RPMI8226 (cell line): ENCODE data around the gene RBMS2.
A peak's percentile ranks its signal among the peaks of the same experiment; 100 is the strongest.
"Not testable (repeated sequence)": the region's sequence is repeated elsewhere in the genome, so short reads cannot be mapped to it uniquely, and the experiment has no call there.

Source experiments
- DNase-seq: peaks from one replicate; pipeline ENCODE4 v3.0.0-alpha.2; 2015

RBMS2 gene

DNA sequence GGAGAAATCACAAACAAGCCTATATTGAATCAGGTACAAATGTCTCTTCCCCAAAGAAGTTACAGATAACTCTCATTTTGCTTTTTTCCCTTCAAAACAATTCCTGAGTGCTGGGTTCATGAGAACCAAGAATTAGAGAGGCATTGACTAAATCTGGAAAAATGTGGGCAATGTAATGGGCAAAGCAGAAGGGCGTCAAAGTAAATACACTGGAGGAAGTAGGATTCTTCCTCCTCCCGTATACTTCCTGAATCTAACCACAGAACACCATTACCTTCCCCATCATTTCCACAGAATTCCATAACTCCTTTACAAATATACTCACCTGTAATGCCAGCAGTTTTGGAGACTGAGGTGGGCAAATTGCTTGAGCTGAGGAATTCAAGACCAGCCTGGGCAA is 3.0 kb upstream of the RBMS2 start:
- DNase-seq: no peak

DNA sequence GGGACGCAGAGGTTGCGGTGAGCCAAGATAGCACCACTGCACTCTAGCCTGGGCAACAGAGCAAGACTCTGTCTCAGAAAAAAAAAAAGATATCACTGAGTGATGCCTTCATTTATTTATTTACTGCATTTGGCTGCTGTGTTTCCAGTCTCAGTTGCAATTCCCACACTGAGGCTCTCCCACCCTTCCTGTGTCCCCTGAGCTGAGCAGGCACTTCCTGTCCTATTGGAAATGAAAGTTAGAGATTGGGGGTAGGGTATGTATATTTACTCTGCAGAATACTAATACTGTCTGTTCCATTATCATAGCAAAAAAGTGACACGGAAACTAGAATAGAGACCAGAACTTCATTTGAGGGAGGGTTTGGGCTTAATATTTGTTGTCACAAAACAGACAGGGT is 1.6 kb upstream of the RBMS2 start:
- DNase-seq: no peak

DNA sequence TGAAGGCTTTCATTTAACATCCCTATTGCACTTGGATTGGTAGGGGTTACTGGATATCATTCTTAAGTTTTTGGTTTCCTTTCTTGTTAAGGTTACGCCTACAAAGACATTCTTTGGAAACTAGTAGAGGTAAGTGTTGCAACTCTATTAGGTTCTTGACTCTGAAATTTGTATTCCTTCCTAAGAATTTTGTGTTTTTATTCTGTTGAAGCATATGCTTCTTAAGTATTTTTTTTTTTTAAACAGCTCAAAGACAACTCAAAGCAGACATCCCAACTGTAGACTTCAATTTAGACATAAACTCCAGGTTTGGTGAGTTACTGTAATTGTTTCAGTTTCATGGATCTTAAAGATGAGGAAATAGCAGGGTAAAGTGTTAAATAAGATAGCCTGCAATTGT is 1.1 kb upstream of the RBMS2 start:
- DNase-seq: no peak

DNA sequence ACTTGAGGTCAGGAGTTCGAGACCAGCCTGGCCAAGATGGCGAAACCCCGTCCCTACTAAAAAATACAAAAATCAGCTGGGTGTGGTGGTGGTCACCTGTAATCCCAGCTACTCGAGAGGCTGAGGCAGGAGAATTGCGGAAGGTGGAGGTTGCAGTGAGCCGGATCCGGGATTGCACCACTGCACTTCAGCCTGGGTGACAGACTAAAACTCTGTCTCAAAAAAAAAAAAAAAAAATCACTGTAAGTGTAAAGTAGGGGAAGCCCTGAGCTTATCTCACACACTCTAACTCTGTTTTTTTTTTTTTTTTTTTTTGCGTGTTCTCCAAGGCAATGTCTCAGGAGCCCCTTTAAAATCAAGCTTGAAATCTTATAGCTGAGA is 421 bp upstream of the RBMS2 start:
- no peak for DNase-seq

DNA sequence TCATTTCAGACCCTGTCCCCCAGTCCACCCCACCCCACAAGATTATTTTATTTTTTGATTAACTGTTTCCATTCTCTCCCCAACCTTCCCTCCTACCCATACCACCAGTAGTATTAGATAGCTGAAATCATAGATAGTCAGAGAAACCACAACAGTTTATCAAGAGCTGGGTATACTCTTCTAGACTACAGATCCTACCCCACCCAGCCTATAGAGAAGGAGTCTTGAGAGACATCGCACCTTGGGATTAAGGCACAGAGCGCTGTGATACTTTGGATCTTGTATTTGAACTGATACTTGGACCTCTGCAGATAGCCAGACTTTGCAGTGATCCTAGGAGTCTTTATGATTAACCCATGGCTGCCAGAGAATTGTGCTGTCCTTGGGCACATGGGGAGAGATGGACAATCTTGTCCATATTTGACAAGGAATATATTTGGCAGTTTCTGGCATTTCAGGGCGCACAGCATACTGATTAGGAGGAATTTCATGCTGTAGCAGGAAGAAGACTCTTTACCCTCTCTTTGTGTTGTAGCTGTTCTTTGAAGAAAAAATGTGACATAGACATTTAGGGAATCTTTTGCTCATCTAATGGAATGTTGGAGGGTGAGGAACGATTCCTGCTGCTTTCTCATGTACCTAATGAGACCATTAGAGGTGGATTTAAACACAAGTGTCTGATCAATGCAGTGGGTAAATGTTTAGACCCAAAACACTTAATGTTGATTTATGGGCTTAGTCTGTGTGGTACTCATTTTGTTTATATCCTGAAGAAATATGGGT is 982 bp downstream of the RBMS2 start:
- no peak for DNase-seq

DNA sequence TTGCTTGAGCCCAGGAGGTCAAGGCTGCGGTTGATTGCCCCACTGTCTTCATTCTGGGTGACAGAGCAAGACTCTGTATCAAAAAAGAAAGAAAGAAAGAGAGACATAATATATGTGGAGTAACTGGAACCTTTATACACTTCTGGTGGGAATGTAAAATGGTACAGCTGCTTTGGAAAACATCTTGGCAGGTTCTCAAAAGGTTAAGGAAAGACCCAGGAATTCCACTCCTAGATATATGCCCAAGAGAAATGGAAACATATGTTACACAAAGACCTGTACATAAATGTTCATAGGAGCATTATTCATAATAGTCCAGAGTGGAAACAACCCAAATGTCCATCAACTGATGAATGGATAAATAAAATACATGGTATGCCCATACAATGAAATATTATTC is 7.2 kb downstream of the RBMS2 start:
- no peak for DNase-seq

DNA sequence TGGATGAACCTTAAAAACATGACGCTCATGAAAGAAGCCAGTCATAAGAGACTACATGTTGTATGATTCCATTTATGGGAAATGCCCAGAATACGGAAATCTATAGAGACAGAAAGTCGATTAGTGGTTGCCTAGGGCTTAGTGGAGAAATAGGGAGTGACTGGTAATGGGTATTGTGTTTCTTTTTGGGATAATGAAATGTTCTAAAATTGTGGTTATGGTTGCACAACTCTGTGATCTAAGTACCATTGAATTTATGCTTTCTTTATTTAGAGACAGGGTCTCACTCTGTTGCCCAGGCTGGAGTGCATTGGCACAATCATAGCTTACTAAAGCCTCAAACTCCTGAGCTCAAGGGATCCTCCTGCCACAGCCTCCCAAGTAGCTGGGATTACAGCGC is 8.0 kb downstream of the RBMS2 start:
- no peak for DNase-seq

DNA sequence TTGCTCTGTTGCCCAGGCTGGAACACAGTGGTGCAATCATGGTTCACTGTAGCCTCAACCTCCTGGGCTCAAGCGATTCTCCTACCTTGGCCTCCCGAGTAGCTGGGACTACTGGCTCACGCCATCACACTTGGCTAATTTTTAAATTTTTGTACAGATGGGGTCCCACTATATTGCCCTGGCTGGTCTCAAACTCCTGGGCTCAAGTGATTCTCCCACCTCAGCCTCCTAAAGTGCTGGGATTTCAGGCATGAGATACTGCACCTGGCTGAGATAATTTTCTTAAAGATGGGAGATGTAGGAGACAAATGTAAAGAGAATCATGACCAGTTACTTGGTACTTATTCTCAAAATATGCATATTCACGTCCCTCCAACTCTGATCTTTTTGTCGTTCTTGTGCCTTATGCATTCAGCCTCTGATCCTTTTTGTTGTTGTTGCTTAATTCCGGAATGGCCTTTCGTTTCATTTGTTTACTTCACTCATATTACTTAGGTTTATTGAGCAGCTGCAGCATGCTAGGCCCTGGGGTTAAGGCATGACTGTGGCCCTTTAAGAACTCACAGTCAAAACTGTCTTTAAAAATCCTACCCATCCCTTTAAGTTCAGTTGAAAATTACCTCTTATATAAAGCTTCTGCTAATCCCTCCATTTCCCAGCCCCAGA is 8.9 kb downstream of the RBMS2 start:
- no peak for DNase-seq

DNA sequence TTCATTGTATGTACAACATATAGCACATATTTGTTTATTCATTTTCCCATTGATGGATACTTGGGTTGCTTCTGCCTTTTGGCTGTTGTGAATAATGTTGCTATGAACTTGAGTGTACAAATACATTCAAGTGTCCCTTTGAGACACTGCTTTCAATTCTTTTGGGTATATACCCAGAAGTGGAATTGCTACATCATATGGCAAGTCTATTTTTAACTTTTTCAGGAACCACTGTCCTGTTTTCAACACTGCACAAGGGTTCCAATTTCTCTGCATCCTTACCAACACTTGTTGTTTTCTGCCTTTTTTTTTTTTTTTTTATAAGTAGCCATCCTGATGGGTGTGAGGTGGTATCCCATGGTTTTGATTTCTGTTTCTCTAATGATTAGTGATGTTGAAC is 15.9 kb downstream of the RBMS2 start:
- DNase-seq: no peak

DNA sequence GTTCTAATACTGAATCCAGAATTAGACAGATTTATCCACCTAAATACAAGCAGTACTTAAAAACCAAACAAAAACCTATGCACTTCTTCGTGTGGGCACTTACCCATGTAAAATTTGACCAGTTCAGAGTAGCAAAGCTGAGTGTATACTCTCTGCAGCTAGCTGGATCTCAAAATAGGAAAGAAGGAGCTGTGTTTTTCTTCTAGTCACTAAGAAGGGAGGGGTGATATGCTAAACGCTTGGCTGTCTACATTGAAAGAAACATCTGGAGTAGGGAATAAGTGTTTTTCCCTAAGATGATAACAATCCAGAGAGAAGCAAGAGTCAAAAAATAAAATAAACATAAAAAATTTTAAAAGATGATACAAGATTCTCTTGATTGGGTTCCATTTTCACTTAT is 20.0 kb downstream of the RBMS2 start:
- DNase-seq: no peak

DNA sequence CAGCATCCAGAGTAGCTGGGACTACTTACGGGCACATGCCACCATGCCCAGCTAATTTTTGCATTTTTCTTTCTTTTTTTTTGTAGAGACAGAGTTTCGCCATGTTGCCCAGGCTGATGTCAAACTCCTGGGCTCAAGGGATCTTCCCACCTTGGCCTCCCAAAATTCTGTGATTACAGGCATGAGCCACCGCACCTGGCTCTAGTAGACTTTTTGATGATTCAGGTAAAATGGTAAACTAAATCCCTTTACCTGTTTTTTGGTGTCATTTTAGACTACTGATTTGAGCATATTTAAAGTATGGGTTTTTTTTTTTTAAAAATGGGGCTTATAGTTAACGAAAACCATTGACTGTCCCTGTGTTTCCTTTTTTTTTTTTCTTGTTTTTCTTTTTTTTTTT is 20.5 kb downstream of the RBMS2 start:
- no peak for DNase-seq

DNA sequence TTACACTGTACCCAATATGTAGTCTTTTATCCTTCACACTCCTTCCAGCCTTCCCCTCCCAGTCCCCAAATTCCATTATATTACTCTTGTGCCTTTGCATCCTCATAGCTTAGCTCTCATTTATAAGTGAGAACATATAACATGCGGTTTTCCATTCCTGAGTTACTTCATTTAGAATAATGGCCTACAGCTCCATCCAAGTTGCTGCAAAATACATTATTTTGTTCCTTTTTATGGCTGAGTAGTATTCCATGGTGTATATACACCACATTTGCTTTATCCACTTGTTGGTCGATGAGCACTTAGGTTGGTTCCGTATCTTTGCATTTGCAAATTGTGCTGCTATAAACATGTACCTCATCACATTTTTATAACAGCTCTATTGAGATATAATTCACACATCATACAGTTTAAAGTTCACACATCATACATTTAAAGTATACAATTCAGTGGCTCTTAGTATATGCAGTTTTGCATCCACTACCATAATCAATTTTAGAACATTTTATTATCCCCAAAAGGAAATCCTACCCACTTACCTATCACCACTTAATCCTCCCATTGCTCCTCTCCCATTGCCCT is 23.5 kb downstream of the RBMS2 start:
- DNase-seq: no peak

DNA sequence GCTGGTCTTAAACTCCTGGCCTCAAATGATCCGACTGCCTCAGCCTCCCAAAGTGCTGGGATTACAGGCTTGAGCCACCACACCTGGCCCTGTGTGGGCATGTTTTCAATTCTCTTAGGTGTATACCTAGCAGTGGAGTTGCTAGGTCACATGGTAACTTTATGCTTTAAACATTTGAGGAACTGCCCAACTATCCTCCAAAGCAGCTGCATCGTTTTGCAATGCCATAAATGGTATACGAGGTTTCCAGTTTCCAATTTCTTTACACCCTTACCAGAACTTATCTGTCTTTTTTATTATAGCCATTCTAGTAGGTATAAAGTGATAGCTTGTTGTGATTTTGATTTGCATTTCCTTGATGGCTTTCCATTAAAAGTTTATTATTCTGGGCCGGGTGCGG is 25.1 kb downstream of the RBMS2 start:
- peak; percentile 13 for DNase-seq

DNA sequence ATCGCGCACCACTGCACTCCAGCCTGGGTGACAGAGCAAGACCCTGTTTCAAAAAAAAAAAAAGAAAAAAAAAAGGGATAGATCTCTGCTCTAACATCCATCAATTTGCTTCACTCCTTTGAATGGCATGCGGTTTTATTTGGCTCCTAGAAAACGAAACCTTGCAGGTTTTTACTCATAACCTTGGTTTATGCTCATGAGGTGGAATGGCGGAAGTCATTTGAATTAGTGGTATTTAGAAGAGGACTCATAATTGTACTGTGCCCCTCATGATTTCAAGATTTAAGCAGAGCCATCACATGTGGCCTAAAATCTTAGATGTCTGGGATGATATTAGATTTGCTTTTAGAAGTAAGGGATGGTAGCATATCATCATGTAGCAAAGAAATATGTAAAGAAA is 29.4 kb downstream of the RBMS2 start:
- DNase-seq: no peak

DNA sequence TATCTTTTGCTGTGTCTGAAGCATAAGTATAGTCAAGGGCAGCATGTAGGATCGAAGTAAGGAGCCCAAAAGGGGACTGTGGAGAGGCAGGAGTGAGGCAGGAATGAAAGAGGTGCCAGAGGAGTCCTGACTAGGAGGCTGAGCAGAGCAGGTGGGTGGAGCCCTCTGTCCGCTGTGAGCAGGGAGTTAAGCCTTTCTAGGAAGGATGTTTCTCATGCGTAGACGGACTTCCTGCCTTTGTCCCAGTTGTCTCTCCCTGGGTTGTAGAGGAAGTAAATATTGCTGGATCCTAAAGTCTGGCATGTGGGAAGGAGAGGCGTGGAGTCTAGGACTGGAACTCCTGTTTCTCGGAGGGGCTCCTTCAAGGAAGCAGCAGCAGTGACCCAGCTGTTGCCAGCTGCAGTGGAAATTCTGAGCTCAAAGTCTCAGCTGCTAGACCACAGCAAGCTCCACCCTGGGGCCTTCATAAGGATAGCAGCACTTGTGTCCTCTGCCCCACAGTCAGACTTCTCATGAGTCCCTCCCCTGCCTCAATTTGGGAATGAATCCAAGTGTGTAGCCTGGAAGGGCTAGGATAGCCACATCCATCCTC is 44.0 kb downstream of the RBMS2 start:
- DNase-seq: peak; percentile 46

DNA sequence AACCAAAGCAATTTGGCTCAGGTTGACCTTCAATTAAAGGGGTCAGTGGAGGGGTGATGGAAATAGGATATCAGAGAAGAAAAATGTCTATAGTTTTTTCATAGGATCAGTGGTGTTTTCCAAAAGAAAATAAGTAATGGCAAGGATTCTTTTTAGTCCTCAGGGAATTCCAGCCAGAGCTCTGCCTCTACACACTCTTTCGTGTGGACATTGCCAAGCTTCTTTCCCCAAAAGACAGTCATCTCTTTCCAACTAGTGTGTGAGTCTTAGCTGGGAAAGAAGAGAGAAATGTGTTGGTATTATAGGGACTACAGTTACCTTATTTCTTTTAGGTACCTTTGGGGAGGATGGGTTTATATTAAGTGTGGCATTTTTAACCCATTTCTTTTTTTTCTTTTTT is 46.5 kb downstream of the RBMS2 start:
- no peak for DNase-seq

DNA sequence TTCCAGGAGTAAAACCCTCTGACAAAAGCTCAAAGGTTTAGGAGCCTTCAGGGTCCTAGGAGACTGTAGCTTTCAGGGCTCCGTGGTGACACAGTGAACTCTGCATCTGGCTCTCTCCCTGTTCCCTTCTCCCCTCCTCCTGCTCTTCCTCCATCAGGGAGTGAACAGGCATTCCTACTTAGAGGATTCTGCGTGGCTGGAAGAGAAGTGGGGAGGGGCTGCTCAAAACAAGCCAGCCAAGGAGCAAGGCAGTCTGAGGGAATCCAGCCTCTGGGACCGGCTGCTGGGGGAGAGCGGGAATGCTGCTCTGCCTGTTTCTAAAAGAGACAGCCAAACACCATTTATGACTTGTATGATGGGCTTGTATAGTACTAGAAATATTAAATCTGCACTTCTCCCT is 49.5 kb downstream of the RBMS2 start:
- no peak for DNase-seq

DNA sequence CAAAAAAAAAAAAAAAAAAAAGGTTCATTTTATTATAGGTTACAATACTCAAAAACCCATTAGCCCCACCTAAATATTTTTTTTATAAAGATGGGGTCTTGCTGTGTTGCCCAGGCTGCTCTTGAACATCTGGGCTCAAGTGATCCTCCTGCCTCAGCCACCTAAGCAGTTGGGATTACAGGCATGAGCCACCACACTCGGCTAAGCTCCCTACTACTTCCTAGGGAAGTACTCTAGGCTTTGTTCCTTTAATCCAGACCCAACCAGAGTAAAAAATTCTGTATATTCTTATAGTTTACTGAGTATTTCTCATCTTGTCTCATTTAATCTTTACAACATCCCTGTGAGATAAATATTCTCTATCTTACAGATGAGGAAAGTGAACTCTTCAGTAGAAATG is 50.7 kb downstream of the RBMS2 start:
- DNase-seq: no peak

DNA sequence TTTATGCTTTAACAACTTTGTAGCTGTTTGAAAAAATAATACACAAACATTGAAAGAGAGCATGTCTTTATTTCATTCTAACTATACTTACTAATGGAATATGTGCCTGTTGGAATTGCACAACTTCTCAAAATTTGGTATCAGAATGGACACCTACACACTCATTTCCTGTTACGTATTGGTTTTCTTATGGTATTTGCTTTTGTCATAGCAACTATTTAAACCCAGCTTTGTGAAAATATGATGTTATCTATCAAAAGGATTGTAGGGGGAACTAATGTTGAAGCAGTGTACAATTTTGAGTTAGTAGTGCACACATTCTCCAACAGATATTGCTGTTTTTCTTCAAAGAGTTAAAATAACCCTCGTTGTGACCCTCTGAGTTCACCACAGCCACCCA is 52.6 kb downstream of the RBMS2 start:
- DNase-seq: no peak

DNA sequence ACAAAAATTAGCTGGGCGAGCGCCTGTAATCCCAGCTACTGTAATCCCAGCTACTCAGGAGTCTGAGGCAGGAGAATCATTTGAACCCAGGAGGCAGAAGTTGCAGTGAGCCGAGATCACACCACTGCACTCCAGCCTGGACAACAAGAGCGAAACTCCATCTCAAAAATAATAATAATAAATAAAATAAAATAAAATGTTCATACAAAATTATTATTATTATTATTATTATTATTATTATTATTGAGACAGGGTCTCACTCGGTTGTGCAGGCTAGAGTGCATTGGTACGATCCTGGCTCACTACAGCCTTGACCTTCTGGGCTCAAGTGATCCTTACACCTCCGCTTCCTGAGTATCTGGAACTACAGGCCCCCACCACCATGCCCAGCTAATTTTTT is 55.6 kb downstream of the RBMS2 start:
- DNase-seq: not testable (repeated sequence)

DNA sequence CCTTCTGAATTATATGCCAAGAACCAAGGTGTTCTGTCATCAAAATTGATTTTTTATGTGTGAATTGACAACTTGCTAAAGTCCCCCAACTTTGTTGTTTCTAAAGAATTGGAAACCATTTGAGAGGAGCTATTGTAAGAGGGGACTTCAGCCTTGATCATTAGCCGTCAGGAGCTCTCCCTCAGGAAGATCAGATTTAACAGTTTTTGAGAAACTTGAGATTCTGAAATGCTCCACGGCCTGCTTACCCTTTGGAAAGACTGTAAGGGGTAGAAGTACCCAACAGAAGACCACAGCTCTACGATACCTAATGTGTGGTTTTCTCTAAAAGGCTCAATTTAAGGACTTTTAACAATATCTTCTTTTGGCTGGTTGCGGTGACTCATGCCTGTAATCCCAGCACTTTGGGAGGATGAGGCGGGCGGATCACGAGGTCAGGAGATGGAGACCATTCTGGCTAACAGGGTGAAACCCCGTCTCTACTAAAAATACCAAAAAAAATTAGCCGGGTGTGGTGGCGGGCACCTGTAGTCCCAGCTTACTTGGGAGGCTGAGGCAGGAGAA is 57.4 kb downstream of the RBMS2 start:
- no peak for DNase-seq

DNA sequence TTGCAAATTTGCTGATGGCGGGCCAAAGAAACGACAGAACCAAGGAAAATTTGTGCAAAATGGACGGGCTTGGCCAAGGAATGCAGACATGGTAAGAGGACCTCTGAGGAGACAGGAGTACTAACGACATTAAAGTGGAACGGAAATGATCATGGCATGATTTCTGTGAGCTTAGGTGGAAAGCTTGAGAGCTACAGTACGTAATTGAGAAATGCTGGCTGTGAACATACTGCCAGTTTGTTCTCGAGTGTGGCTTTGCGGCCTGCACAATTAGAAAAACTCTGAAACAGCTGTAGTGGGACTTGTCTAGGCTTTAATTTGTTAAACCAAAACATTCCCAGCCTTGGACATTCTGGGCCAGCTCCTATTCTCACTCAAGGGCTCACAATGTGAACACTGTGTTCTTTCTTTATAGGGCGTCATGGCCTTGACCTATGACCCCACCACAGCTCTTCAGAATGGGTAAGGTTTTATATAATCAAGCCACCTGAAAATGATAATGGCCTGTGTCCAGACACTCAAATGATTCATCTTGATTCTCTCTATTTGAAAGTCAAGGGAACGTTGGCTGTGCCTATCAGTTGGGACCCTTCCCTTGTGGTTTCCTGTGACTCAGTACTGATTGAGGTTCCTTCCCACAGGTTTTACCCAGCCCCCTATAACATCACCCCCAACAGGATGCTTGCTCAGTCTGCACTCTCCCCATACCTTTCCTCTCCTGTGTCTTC is 60.0 kb downstream of the RBMS2 start:
- DNase-seq: no peak

DNA sequence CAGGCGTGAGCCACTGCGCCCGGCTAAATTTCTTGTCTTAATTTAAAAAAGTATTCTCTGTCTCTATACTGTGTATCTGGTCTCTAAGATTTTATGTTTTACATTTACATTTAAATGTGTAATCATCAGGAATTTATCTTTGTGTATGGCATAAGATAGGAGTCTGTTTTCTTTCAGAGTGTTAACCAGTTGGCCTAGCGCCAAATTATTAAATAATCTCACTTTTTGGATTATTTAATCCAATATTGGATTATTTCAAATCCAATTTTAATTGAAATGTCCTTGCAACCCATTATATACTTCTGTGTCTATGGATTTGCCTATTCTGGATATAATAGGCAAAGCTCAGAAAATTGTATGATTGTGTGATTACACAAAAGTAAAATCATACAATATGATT is 63.5 kb downstream of the RBMS2 start:
- no peak for DNase-seq
